ENCODE results near the gene APCDD1.

DNA sequence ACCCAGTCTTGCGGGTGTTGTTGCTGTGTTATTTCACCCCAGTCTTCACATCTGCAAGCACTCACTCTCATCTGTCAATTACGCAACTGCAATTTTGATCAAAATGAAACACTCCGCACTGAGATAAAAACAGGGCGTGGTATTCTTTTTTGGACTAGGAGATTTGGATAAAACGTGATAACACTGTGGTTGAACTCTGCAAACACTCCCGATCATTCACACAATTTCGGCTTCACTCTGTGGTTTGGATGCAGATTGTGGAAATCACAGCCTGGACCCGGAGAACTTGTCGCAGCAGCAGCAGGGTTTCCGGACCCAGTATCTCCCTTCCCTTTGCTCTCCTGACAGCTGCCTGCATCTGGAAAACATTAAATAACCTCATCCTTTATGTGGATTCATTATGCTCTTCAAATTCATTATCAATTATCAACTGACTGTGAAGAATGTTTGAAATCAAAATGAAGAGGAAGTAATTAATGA is 49.4 kb upstream of the APCDD1 start:
- TF ChIP-seq, protein P1, sequence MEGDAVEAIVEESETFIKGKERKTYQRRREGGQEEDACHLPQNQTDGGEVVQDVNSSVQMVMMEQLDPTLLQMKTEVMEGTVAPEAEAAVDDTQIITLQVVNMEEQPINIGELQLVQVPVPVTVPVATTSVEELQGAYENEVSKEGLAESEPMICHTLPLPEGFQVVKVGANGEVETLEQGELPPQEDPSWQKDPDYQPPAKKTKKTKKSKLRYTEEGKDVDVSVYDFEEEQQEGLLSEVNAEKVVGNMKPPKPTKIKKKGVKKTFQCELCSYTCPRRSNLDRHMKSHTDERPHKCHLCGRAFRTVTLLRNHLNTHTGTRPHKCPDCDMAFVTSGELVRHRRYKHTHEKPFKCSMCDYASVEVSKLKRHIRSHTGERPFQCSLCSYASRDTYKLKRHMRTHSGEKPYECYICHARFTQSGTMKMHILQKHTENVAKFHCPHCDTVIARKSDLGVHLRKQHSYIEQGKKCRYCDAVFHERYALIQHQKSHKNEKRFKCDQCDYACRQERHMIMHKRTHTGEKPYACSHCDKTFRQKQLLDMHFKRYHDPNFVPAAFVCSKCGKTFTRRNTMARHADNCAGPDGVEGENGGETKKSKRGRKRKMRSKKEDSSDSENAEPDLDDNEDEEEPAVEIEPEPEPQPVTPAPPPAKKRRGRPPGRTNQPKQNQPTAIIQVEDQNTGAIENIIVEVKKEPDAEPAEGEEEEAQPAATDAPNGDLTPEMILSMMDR (conservative IDR thresholded peaks at IDR 0.05; ENCODE audit: low read depth, low read length): no peak
- no peak for TF ChIP-seq EZH2 (IDR thresholded peaks at IDR 0.05; ENCODE audit: borderline replicate concordance, low read depth, low read length, poor library complexity, severe bottlenecking)
